Thyroid gland (tissue), 4 donors: Measurements from ENCODE around the gene DNAH10. TPM values are rescaled to one million over a fixed set of nuclear protein-coding genes. Genes with fewer than 3 reads are reported as not detected.
"Not testable (repeated sequence)": the region's sequence is repeated elsewhere in the genome, so short reads cannot be mapped to it uniquely, and the experiment has no call there.

Source experiments
- DNase-seq, 2 donors: peaks; one replicate each; pipeline ENCODE4 v3.0.0-alpha.2; 2019
- H3K27ac ChIP-seq, 3 donors: fragments of 200-600 bp; sonication (generic); 1 replicate in 2 of 3; 2 replicates in 1 of 3; pipeline ENCODE4 v1.5.1; 2016 to 2019; ENCODE audit warnings: mild to moderate bottlenecking in 1 of 3, moderate library complexity in 1 of 3
- H3K27me3 ChIP-seq: fragments of 200-600 bp; sonication (generic); one replicate; pipeline ENCODE4 v1.5.1; 2019
- H3K36me3 ChIP-seq, 2 donors: fragments of 200-600 bp; sonication (generic); one replicate each; pipeline ENCODE4 v1.5.1; 2016 to 2019
- H3K4me1 ChIP-seq, 2 donors: fragments of 200-600 bp; sonication (generic); one replicate each; pipeline ENCODE4 v1.5.1; 2017 to 2019
- H3K4me3 ChIP-seq, 3 donors: fragments of 200-600 bp; sonication (generic); replicated peaks in 1 of 3; 1 replicate in 2 of 3; 2 replicates in 1 of 3; pipeline ENCODE4 v1.5.1; 2016; ENCODE audit warnings: mild to moderate bottlenecking in 1 of 3
- H3K9me3 ChIP-seq: fragments of 200-600 bp; sonication (generic); one replicate; pipeline ENCODE4 v1.5.1; 2017
- CTCF ChIP-seq, 6 experiments: fragments of 200-600 bp in 3 of 6; fragments of 450-650 bp in 3 of 6; sonication (generic) in 3 of 6; IDR thresholded peaks; one replicate each; pipeline ENCODE4 v1.5.1; 2016 to 2019; ENCODE audit warnings: antibody characterized with exemption in 6 of 6, mild to moderate bottlenecking in 2 of 6, inconsistent platforms in 1 of 6, moderate library complexity in 1 of 6
- POLR2A ChIP-seq, 2 donors: fragments of 450-650 bp; IDR thresholded peaks; one replicate each; pipeline ENCODE4 v1.6.1; 2017; ENCODE audit warnings: antibody characterized with exemption in 2 of 2, mild to moderate bottlenecking in 2 of 2, moderate library complexity in 1 of 2
- WGBS, 2 donors: methylation state at CpG; one replicate each; pipeline ENCODE4 v1.1.5; 2017; 5-methylcytosine and 5-hydroxymethylcytosine counted together
- intact Hi-C: fragments of 100-400 bp; cut with DNase I; formaldehyde crosslinking; loops from one replicate; pipeline ENCODE4 v1.15.1; 2023
- total RNA-seq, 4 donors: library from RNA; depleted of rRNA; stranded (reverse); fragments of >200 nt; gene quantifications; one replicate each; pipeline ENCODE4 v1.2.3, GENCODE V29; 2016

The DNAH10 gene
- total RNA-seq, 4 donors from 2014 or later: 0.10 to 0.33 (median 0.27) TPM; not detected in 1

- H3K4me3 ChIP-seq: no peak overlapping the region
- H3K4me1 ChIP-seq: no peaks in the 10 kb centered on the region
- H3K36me3 ChIP-seq: no peaks in the 10 kb centered on the region
- DNase-seq: no peak
- H3K27ac ChIP-seq: no peak overlapping the region
- H3K27me3 ChIP-seq: no peaks in the 10 kb centered on the region
- 76 to 82% methylated on average over 34 to 35 of the region's 37 CpGs for WGBS, 2 donors
- no peaks in the 10 kb centered on the region for H3K9me3 ChIP-seq
- intact Hi-C loops: loop anchor here (5.0 to 10.0 kb wide), 2 partner anchors 73 to 96 kb away; no protein-coding TSS in a partner anchor
- TF ChIP-seq POLR2A (IDR thresholded peaks at IDR 0.05): no peak
- no peak for TF ChIP-seq CTCF (IDR thresholded peaks at IDR 0.05)
These were observed 147.0 kb downstream of the DNAH10 start for GRCh38 chr12:123908884-123909725.

DNA sequence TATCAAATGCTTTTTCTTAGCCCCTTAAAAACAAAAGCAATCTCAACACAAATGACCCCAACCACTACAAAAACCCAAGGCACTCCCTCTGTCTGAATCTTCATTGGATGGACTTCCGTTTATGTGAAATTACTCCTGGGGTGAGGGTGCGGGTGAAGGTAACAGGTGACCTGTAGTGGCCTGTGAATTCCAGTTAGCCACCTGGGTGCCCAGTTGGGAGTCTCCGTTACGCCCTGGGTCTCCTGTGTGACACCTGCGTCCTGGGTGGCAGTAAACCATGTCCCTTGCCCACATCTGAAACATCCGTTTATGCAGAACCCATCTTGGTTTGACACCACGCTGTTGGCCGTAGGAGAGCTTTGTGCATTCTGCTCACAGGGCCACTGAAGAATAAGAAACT, 148.0 kb downstream of the DNAH10 start:
- intact Hi-C loops: loop anchor here (5.0 kb wide), 1 partner anchor 117 kb away; no protein-coding TSS in a partner anchor
- Histone ChIP-seq H3K27ac (no peak overlapping the region), H3K9me3 (no peaks in the 10 kb centered on the region), H3K4me3 (no peak overlapping the region), H3K4me1 (no peaks in the 10 kb centered on the region), H3K36me3 (no peaks in the 10 kb centered on the region), H3K27me3 (no peaks in the 10 kb centered on the region)
- TF ChIP-seq POLR2A (IDR thresholded peaks at IDR 0.05): no peak
- no peak for TF ChIP-seq CTCF (IDR thresholded peaks at IDR 0.05)
- WGBS, 2 donors: 85 to 92% methylated on average over 8 of the region's 8 CpGs
- no peak for DNase-seq

DNA sequence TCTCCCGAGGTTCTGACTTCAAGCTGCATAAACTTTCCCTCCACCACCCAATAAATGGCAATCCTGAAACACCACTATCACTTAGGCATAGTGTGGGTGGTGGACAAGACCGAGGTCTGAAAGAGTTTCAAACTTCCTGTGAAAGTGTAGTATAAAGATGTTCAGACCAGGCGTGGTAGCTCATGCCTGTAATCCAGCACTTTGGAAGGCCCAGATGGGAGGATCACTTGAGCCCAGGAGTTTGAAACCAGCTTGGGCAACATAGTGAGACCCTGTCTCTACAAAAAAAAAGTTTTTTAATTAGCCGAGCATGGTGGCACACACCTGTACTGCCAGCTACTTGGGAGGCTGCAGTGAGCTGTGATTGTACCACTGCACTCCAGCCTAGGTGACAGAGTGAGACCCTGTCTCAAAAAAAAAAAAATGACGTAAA, 148.7 kb downstream of the DNAH10 start:
- intact Hi-C loops: loop anchor here (5.0 kb wide), 1 partner anchor 117 kb away; no protein-coding TSS in a partner anchor
- H3K27me3 ChIP-seq: no peaks in the 10 kb centered on the region
- H3K36me3 ChIP-seq: no peaks in the 10 kb centered on the region
- TF ChIP-seq POLR2A (IDR thresholded peaks at IDR 0.05): no peak
- TF ChIP-seq CTCF (IDR thresholded peaks at IDR 0.05): no peak
- H3K4me1 ChIP-seq: no peaks in the 10 kb centered on the region
- no peak overlapping the region for H3K27ac ChIP-seq
- no peak for DNase-seq
- H3K4me3 ChIP-seq: no peak overlapping the region
- WGBS, 2 donors: 72 to 82% methylated on average over 5 of the region's 5 CpGs
- no peaks in the 10 kb centered on the region for H3K9me3 ChIP-seq

DNA sequence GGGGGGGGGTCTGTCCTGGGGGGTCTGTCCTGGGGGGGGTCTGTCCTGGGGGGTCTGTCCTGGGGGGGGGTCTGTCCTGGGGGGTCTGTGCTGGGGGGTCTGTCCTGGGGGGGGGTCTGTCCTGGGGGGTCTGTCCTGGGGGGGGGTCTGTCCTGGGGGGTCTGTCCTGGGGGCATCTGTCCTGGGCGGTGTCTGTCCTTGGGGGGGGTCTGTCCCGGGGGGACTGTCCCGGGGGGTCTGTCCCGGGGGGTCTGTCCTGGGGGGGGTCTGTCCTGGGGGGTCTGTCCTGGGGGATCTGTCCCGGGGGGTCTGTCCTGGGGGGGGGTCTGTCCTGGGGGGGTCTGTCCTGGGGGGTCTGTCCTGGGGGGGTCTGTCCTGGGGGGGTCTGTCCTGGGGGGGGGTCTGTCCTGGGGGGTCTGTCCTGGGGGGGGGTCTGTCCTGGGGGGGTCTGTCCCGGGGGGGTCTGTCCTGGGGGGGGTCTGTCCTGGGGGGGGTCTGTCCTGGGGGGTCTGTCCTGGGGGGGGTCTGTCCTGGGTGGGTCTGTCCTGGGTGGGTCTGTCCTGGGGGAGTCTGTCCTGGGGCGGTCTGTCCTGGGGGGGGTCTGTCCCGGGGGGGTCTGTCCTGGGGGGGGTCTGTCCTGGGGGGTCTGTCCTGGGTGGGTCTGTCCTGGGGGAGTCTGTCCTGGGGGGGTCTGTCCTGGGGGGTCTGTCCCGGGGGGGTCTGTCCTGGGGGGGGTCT, 149.7 kb downstream of the DNAH10 start:
- not testable (repeated sequence) for H3K27ac ChIP-seq, DNase-seq, H3K4me1 ChIP-seq, H3K4me3 ChIP-seq, H3K9me3 ChIP-seq, H3K36me3 ChIP-seq, H3K27me3 ChIP-seq
- WGBS, 2 donors: no CpG with 5 or more reads among the region's 9 CpGs
- intact Hi-C loops: loop anchor here (5.0 kb wide), 1 partner anchor 115 kb away; no protein-coding TSS in a partner anchor

- H3K27ac ChIP-seq: no peak overlapping the region
- no peaks in the 10 kb centered on the region for H3K36me3 ChIP-seq
- H3K4me3 ChIP-seq: no peak overlapping the region
- H3K4me1 ChIP-seq: no peaks in the 10 kb centered on the region
- TF ChIP-seq POLR2A (IDR thresholded peaks at IDR 0.05): no peak
- TF ChIP-seq CTCF (IDR thresholded peaks at IDR 0.05): no peak
- DNase-seq: no peak
- WGBS, 2 donors: 72 to 73% methylated on average over 24 to 25 of the region's 25 CpGs
- no peaks in the 10 kb centered on the region for H3K27me3 ChIP-seq
- no peaks in the 10 kb centered on the region for H3K9me3 ChIP-seq
- intact Hi-C loops: loop anchor here (5.0 kb wide), 1 partner anchor 115 kb away; no protein-coding TSS in a partner anchor
These were observed 150.6 kb downstream of the DNAH10 start for GRCh38 chr12:123912415-123913380.
